Measurements from ENCODE around the gene SSC4D. TPM values are rescaled to one million over a fixed set of nuclear protein-coding genes. Genes with fewer than 3 reads are reported as not detected.
"Not testable (repeated sequence)": the region's sequence is repeated elsewhere in the genome, so short reads cannot be mapped to it uniquely, and the experiment has no call there.

Gene SSC4D
- total RNA-seq, 4 donors from 2014 or later: 0.42 to 0.95 TPM; not detected in 2

DNA sequence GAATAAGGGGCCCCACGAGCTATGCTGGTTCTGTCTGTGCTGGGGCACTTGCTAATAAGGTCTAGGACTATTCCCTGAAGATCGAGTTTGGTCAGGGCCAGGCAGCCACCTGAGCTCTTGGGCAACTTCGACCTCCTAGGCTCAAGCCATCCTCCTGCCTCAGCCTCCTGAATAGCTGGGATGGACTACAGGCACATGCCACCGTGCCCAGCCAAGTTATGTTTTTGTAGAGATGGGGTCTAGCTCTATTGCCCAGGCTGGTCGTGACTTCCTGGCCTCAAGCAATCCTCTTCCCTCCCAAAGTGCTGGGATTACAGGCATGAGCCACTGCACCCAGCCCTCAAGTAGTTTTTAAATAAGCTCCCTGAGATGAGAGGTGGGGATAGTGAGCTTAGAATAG lies 18.1 kb upstream of the SSC4D start:
- no peaks in the 10 kb centered on the region for H3K36me3 ChIP-seq
- H3K27ac ChIP-seq: no peak overlapping the region
- H3K4me1 ChIP-seq: peaks cover 4% of the 10 kb centered on the region
- TF ChIP-seq POLR2AphosphoS5 (IDR thresholded peaks at IDR 0.05) (no peak), POLR2A (IDR thresholded peaks at IDR 0.05) (no peak), EP300 (IDR thresholded peaks at IDR 0.05) (no peak)
- TF ChIP-seq, protein P1, sequence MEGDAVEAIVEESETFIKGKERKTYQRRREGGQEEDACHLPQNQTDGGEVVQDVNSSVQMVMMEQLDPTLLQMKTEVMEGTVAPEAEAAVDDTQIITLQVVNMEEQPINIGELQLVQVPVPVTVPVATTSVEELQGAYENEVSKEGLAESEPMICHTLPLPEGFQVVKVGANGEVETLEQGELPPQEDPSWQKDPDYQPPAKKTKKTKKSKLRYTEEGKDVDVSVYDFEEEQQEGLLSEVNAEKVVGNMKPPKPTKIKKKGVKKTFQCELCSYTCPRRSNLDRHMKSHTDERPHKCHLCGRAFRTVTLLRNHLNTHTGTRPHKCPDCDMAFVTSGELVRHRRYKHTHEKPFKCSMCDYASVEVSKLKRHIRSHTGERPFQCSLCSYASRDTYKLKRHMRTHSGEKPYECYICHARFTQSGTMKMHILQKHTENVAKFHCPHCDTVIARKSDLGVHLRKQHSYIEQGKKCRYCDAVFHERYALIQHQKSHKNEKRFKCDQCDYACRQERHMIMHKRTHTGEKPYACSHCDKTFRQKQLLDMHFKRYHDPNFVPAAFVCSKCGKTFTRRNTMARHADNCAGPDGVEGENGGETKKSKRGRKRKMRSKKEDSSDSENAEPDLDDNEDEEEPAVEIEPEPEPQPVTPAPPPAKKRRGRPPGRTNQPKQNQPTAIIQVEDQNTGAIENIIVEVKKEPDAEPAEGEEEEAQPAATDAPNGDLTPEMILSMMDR (IDR thresholded peaks at IDR 0.05): no peak
- no peaks in the 10 kb centered on the region for H3K27me3 ChIP-seq
- WGBS: 79% methylated on average over 4 of the region's 5 CpGs
- H3K9me3 ChIP-seq: no peaks in the 10 kb centered on the region
- H3K4me3 ChIP-seq: no peak overlapping the region
- DNase-seq (ENCODE audit: low spot score in 2 of 2): peak; percentile 16 to 33

DNA sequence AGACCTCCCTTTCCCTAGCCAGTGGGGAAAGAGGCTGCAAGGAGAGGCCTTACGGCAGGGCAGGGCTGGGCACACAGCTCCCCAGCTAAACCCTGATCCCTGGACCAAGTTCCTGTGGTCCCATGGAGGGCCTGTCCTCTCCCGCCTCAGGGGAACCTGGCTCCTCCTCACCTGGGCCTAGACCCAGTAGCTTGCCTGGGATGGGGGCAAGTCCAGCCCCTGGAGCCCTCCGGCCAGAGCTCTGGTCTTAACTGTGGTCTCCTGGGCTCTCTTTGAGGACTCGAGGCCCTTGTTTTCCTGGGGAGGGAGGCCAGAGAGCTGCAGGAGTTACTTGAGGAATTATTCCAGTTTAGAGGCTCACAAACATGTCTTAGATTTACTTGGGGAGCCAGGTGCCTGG lies 16.7 kb upstream of the SSC4D start:
- DNase-seq (ENCODE audit: low spot score in 2 of 2): peak in 1 of 2 donors; percentile 44
- Histone ChIP-seq H3K4me3 (no peak overlapping the region), H3K27me3 (no peaks in the 10 kb centered on the region), H3K4me1 (peaks cover 4% of the 10 kb centered on the region), H3K36me3 (no peaks in the 10 kb centered on the region), H3K9me3 (no peaks in the 10 kb centered on the region), H3K27ac (no peak overlapping the region)
- 92% methylated on average over 3 of the region's 4 CpGs for WGBS
- TF ChIP-seq EP300 (IDR thresholded peaks at IDR 0.05) (no peak), POLR2AphosphoS5 (IDR thresholded peaks at IDR 0.05) (no peak), POLR2A (IDR thresholded peaks at IDR 0.05) (no peak)
- TF ChIP-seq, protein P1 (IDR thresholded peaks at IDR 0.05): no peak

DNA sequence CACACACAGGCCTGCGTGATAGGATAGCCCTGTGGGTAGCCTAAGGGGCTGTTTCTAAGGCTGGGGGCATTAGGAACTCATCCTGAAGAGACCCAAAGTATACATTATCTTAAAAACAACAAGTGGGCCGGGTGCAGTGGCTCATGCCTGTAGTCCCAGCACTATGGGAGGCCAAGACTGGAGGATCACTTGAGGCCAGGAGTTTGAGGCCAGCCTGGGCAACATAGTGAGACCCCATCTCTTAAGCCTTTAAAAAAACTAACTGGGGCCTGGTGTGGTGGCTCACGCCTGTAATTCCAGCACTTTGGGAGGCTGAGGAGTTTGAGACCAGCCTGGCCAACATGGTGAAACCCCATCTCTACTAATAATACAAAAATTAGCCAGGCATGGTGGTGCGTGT lies 16.1 kb upstream of the SSC4D start:
- 100% methylated on average over 3 of the region's 4 CpGs for WGBS
- not testable (repeated sequence) for H3K27me3 ChIP-seq; H3K4me1 ChIP-seq; H3K36me3 ChIP-seq; H3K27ac ChIP-seq; DNase-seq (ENCODE audit: low spot score in 2 of 2); H3K4me3 ChIP-seq; H3K9me3 ChIP-seq

DNA sequence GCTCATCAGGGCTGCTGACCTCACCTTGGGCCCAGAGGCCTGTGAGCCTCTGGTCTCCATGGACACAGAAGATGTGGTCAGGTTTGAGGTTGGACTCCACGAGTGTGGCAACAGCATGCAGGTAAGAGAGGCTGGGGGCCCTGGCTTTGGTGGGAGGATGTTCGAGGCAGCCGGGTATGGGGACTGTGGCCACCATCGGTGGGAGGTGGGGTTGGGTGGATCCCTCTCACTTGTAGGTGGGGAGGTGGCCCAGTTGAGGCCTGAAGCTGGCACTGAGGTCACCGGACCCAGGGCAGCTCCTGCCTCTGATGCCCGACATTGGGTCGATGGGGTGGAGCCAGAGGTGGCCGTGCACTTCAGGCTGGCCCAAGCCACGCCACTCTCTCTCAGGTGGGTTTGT lies 15.7 kb upstream of the SSC4D start:
- Histone ChIP-seq H3K36me3 (no peaks in the 10 kb centered on the region), H3K27me3 (no peaks in the 10 kb centered on the region), H3K27ac (no peak overlapping the region), H3K4me1 (peaks cover 4% of the 10 kb centered on the region), H3K9me3 (no peaks in the 10 kb centered on the region), H3K4me3 (no peak overlapping the region)
- peak in 1 of 2 donors; percentile 75 for DNase-seq (ENCODE audit: low spot score in 2 of 2)
- no peak for TF ChIP-seq POLR2AphosphoS5 (IDR thresholded peaks at IDR 0.05)
- TF ChIP-seq EP300 (IDR thresholded peaks at IDR 0.05): no peak
- TF ChIP-seq, protein P1 (IDR thresholded peaks at IDR 0.05): no peak
- TF ChIP-seq POLR2A (IDR thresholded peaks at IDR 0.05): no peak
- 87% methylated on average over 7 of the region's 9 CpGs for WGBS

DNA sequence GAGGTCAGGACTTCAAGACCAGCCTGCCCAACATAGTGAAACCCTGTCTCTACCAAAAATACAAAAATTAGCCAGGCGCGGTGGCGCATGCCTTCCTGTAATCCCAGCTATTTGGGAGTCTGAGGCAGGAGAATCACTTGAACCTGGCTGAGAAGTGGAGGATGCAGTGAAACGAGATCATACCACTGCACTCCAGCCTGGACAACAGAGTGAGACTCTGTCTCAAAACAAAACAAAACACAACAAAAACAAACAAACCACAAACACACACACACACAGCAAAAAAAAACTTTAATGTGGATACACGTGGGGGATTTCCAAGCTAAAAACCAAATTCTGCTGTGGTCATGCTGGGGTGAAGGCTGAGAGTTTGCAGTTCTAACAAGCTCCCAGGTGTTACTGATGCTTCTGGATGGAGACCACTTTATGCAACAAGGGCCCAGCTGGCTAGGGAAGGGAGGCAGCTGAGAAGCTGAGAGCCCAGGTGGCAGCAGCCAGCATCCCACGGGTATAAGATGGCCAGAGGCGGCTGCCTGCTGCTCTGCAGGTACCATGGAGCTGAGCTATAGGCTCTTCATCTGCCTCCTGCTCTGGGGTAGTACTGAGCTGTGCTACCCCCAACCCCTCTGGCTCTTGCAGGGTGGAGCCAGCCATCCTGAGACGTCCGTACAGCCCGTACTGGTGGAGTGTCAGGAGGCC lies 15.1 kb upstream of the SSC4D start, which contains the start of gene ZP3:
TSS of gene ZP3 (plus strand) at position 538 of the 699 bp plus-strand sequence. CDS start at position 553, 15 bp downstream.
- Histone ChIP-seq H3K27ac (peak within 1 kb of the TSS; percentile 41), H3K9me3 (no peaks in the 10 kb centered on the region), H3K36me3 (no peaks in the 10 kb centered on the region), H3K4me1 (peaks cover 4% of the 10 kb centered on the region), H3K4me3 (no peak within 1 kb of the TSS), H3K27me3 (no peaks in the 10 kb centered on the region)
- 81% methylated on average over 7 of the region's 10 CpGs for WGBS
- TF ChIP-seq POLR2A (IDR thresholded peaks at IDR 0.05): no peak
- TF ChIP-seq POLR2AphosphoS5 (IDR thresholded peaks at IDR 0.05): no peak
- TF ChIP-seq, protein P1 (IDR thresholded peaks at IDR 0.05): no peak
- TF ChIP-seq EP300 (IDR thresholded peaks at IDR 0.05): no peak
- no peak for DNase-seq (ENCODE audit: low spot score in 2 of 2)

Data from suprapubic skin (tissue), 4 donors.